Astrocyte (in vitro differentiated cells and primary cell): ENCODE results near the gene INSIG2.

Experiments used
- EZH2 ChIP-seq: IDR thresholded peaks from 2 replicates; pipeline ENCODE4 v1.6.1; 2012; ENCODE audit warnings: mild to moderate bottlenecking, low read length, inconsistent platforms; ENCODE audit not compliant: insufficient read depth
- TF ChIP-seq, protein P1 (sequence below): IDR thresholded peaks from 2 replicates; pipeline ENCODE4 v1.5.1; 2011; ENCODE audit warnings: low read depth, mild to moderate bottlenecking, inconsistent platforms, low read length, moderate library complexity; ENCODE audit not compliant: insufficient read depth

DNA sequence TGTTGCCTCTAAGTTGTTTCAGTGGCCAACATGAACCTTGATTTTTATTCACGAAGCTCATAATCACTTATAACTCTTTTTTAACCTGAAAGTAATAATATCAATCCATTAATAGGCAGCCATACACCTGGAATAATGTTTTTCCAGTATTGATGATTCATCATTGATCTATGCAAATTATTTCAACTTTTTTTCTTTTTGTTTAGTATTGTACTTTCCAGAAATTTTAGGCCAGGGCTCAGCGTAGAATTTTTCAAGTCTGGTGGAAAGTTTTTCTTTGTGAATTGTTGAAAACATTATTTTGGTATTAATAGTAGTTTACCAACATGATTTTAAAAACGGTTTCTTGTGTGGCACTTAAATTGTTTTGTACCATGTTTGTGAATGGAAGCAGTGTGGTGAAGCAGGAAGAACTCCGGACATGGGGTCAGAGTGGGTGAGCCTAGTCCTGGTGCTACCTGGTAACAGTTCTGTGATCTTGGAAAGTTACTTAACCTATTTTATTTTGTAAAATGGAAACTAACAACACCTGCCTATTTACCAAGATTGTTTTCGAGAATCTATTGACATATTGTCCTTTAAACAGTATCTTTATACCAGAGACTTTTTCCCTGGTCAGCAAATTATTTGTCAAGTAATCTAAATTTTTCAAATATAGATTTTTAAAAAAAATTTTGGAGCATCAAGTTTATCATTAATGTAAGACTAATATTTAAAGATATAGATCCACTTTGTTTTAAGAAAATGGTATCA lies 2.3 kb downstream of the INSIG2 start:
- TF ChIP-seq, protein P1, sequence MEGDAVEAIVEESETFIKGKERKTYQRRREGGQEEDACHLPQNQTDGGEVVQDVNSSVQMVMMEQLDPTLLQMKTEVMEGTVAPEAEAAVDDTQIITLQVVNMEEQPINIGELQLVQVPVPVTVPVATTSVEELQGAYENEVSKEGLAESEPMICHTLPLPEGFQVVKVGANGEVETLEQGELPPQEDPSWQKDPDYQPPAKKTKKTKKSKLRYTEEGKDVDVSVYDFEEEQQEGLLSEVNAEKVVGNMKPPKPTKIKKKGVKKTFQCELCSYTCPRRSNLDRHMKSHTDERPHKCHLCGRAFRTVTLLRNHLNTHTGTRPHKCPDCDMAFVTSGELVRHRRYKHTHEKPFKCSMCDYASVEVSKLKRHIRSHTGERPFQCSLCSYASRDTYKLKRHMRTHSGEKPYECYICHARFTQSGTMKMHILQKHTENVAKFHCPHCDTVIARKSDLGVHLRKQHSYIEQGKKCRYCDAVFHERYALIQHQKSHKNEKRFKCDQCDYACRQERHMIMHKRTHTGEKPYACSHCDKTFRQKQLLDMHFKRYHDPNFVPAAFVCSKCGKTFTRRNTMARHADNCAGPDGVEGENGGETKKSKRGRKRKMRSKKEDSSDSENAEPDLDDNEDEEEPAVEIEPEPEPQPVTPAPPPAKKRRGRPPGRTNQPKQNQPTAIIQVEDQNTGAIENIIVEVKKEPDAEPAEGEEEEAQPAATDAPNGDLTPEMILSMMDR: no peak
- TF ChIP-seq EZH2: no peak
